GM12873 (cell line): ENCODE results near the gene NFIC.

Source experiments
- TF ChIP-seq, protein P1 (sequence below): IDR thresholded peaks from 2 replicates; pipeline ENCODE4 v1.5.1; 2012; ENCODE audit warnings: low read depth, mild to moderate bottlenecking, moderate library complexity, low read length, control low read depth; ENCODE audit not compliant: insufficient read depth; ENCODE audit errors: missing control alignments

Gene NFIC

DNA sequence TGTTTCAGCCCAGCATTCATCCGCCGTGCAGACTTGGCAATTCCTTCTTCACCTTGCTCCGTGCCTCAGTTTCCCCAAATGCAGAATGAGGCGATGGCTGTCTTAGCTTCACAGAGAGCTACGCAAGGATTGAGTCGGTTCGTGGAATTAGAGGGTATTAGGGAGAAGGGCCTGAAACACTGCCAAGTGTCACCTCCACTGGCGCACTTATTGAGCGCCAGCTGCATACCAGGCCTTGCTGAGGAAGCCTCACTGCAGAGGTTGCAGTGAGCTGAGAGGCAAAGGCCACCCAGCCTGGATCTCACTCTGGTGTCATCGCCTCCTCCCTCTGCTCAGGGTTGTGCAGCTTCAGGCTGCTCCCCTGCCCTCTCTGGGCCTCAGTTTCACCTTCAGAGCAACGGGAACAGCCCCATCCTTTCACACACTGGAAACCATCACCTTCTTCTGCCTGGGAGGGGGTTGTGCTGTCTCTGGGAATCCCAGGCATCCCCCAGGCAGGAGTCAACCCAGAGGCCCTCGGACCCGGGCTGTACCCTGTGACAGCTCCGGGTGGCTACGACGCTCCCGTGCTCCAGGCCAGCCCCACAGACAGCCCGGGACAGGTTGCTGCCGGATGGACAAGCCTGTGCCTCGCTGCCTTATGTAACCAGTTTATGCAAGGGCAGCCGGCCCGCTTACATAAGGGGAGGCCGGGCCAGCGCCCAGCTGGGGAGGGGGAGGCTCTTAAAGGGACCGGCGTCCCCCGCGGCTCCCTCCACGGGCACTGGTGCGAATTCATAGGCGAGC, 31.9 kb downstream of the NFIC start:
- TF ChIP-seq, protein P1, sequence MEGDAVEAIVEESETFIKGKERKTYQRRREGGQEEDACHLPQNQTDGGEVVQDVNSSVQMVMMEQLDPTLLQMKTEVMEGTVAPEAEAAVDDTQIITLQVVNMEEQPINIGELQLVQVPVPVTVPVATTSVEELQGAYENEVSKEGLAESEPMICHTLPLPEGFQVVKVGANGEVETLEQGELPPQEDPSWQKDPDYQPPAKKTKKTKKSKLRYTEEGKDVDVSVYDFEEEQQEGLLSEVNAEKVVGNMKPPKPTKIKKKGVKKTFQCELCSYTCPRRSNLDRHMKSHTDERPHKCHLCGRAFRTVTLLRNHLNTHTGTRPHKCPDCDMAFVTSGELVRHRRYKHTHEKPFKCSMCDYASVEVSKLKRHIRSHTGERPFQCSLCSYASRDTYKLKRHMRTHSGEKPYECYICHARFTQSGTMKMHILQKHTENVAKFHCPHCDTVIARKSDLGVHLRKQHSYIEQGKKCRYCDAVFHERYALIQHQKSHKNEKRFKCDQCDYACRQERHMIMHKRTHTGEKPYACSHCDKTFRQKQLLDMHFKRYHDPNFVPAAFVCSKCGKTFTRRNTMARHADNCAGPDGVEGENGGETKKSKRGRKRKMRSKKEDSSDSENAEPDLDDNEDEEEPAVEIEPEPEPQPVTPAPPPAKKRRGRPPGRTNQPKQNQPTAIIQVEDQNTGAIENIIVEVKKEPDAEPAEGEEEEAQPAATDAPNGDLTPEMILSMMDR: no peak

DNA sequence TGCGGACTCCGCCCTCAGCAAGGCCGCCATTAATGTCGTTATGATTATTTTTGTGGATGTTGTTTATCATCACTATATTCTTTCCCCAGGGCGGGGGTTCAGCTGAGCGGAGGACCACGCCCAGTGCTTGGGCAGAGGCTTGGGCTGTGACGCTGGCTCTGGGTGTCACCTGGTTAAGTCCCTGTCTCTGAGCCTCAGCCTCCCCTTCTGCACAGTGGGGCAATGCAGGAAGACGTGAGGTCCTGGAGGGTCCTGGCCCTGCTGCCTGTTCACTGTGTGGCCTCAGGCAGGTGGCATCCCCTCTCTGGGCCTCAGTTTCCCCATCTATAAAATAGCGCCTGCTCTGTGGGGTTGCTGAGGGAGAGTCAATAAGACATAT, 32.5 kb downstream of the NFIC start:
- TF ChIP-seq, protein P1: no peak

DNA sequence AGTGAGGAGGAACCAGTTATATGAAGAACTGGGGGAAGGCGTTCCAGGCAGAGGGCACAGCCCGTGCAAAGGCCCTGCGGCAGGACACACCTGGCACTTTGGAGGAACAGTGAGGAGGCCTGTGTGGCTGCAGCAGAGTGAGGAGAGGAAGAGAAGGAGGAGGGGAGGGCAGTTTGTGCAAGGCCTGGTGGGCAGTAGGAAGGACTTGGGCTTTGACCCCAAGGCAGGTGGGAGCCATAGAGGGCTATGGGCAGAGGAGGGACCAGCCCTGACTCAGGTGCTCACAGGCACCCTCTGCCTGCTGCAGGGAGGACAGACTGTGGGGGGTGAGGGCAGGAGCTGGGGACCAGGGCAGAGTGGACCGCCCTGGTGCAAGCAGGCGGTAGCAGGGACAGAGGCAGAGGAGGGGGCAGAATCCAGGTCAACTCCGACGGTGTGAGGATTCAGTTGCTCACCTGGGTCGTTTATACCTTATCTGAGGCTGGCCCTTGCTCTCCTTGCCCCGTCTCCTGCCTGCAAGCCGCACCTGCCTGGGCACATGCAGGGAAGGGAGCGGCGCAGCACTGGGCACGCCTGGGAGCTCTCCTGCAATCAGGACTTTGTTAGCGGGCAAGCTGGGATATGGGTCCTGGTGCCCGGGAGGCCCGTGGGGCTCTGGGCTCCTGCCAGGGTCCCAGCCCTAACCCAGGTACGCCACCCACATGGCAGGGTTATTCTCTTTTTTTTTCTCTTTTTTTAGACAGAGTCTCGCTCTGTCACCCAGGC, 34.8 kb downstream of the NFIC start:
- TF ChIP-seq, protein P1: no peak

DNA sequence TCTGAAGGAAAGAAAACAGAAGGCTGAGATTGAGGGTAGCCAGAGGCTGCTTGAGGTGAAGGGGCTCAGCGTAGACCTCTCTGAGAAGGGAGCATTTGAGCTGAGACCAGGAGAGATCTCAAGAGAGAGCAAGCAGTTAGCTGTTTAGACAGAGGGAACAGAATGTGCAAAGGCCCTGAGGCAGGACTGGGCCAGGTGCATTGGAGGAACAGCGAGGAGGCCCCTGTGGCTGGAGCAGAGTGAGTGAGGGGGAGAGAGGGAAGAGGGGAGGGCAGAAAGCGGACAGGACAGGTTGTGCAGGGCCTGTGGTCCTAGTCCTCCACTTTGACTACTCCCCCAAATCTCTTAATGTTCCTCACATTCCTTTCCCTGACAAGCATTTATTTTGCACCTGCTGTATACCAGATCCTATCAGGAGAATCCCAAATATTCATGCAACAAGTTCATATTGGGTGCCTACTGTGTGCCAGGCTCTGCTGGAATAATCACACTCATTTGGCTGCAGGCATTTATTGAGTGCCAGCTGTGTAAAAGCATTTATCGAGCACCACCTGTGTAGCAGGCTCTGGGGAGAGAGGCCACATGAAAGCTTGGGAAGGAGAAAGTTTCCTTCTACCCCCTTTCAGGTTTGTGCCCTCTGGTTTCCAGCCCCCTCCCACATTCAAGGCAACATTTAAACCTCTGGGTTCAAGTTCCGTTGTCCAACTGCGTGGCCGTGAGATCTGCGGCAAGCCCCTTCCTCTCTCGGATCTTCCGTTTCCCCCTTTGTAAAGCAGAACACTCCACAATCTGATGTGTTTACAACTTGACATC, 36.5 kb downstream of the NFIC start:
- TF ChIP-seq, protein P1: no peak

DNA sequence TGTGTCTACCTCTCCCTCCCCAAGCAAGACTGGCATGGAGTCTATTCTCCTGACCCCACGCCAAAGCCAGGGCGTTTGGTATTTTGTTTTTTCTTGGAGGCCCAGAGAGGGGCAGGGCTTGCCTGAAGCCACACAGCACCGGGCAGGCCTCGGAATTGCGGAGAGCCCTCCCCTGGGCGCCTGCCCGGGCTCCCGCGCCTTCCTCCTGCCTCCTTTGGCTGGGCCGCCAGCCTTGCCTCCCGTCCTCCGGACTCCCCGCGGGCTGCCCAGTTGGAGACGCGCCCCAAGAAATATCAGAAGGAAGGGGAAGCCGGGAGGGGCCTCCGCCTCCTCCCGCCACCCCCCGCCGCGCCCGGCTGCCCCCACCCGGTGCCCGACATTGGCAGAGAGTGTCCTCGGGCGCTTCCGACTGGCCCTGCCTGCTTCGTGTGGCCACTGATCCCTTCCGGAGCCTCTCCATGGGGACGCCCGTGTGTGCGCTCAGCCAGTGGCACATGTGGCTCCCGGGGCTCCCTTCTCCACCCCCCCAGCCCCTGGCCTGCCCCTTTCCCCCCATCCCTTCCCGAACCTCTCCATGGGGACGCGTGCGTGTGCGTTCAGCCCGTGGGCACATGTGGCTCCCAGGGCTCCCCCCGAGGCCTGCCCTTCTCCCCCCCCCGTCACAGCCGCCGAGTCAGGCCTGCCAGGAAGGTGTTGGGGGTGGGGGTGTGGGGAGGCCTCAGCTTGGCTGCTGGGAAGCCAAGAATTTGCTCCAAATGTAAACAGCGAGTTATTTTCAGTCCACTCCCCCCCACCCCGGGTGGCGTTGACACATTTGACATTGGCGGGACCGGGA, 37.3 kb downstream of the NFIC start:
- TF ChIP-seq, protein P1: no peak

DNA sequence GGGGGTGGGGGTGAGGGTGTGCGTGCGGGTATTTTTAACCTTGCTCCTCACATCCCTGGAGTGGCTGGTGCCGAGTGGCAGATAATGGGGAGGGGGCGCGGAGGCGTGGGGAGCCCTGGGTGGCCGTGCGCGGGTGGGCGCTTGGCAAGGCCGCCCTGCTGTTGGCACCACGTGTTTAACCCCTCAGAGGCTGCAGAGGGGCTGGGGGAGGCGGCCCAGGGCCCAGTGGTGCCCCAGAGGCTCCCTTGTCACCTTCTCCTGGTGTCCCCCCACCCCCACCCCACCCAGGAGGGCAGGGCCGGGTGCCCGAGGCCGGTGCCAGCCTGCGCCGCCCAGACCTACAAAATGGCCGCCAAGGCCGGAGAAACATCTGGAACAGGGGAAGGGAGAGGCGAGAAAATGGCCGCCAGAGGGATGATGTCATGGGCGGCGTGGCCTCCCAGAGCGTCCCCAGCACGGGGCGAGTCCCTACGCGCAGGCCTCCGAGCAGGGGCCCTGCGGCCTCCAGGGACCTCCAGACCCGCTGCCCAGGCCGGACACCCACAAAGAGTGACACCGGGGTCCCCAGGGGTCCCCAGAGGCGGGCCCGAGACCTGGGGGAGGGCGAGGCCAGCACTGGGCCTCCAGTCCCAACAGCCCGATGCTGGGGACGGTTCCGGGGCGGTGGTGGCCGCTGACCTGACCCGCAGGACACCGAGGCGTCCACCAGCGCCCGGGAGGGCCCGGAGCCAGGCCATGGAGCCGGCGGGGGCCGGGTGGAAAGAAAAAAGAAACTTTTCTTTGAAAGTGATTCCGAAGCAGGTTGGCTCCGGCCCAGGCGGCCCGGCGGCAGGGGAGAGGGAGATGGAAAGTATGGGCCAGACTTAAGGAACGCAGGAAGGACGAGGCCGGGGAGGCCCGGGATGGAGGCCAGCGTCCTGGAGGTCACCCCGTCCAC, 38.2 kb downstream of the NFIC start:
- TF ChIP-seq, protein P1: no peak
